Esophagus muscularis mucosa (tissue), 3 donors: ENCODE results near the gene DDX49.

ENCODE experiments used
- CTCF ChIP-seq, 3 experiments: fragments of 200-600 bp in 2 of 3; fragments of 450-650 bp in 1 of 3; sonication (generic) in 2 of 3; IDR thresholded peaks; one replicate each; pipeline ENCODE4 v1.5.1; 2017 to 2019; ENCODE audit warnings: antibody characterized with exemption in 3 of 3, mild to moderate bottlenecking in 2 of 3, moderate library complexity in 1 of 3
- POLR2A ChIP-seq: fragments of 450-650 bp; IDR thresholded peaks from one replicate; pipeline ENCODE4 v1.6.1; 2017; ENCODE audit warnings: antibody characterized with exemption, moderate library complexity, mild to moderate bottlenecking, low read depth
- POLR2AphosphoS5 ChIP-seq, 2 donors: sonication (generic); formaldehyde crosslinking; IDR thresholded peaks; one replicate each; pipeline ENCODE4 v1.6.1; 2017; ENCODE audit warnings: antibody characterized with exemption in 2 of 2

GRCh38 chr19:18903156-18904037 lies 16.1 kb upstream of the DDX49 start:
- TF ChIP-seq CTCF (IDR thresholded peaks at IDR 0.05) (no peak), POLR2AphosphoS5 (IDR thresholded peaks at IDR 0.05) (no peak), POLR2A (no peak)
